ENCODE measurements around the gene AGBL1. TPM values are rescaled to one million over a fixed set of nuclear protein-coding genes. Genes with fewer than 3 reads are reported as not detected.

AGBL1 gene
- total and polyA plus RNA-seq, 2 experiments from 2014 or later: 0.06 to 0.11 TPM

DNA sequence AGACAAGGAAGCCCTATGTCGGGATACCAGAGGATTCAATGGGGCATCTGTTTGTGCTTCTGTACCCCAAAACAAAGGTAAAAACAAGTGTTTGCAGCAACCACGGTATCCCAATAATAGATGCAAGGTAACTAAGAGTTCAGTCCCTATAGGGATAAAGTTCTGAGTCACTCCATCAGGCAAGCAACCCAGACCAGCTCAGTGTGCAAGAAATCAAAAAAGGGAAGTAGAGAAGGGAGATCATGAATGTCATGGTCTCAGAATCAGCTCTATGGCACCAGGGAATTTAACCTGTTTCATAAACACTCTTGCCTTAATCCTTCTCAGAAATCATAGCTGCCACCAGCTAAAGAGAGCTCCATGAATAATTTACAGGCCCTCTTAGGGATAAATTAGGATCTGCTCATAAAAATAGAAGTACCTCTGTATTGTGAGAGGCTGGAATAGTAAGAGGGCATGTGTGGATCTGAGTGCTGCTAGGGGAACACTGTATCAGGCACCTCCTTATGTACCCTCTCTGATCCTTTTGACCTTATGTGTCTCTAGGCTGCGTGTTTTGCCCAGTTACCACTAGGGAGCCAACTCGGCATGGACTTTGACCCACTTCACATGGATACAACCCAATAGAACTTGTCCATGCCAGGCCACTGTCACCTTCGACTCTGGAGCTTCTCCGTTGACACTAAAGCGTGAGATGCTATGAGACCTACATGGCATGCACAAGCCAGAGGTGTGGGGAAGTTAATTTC, 754.6 kb downstream of the AGBL1 start:
- H3K9me3 ChIP-seq (ENCODE audit: low read depth): no peaks in the 10 kb centered on the region
- TF ChIP-seq, protein P1, sequence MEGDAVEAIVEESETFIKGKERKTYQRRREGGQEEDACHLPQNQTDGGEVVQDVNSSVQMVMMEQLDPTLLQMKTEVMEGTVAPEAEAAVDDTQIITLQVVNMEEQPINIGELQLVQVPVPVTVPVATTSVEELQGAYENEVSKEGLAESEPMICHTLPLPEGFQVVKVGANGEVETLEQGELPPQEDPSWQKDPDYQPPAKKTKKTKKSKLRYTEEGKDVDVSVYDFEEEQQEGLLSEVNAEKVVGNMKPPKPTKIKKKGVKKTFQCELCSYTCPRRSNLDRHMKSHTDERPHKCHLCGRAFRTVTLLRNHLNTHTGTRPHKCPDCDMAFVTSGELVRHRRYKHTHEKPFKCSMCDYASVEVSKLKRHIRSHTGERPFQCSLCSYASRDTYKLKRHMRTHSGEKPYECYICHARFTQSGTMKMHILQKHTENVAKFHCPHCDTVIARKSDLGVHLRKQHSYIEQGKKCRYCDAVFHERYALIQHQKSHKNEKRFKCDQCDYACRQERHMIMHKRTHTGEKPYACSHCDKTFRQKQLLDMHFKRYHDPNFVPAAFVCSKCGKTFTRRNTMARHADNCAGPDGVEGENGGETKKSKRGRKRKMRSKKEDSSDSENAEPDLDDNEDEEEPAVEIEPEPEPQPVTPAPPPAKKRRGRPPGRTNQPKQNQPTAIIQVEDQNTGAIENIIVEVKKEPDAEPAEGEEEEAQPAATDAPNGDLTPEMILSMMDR (IDR thresholded peaks at IDR 0.05; ENCODE audit: low read depth, low read length): no peak
- H3K4me1 ChIP-seq (ENCODE audit: low read depth): peaks cover 47% of the 10 kb centered on the region

GRCh38 chr15:86837294-86838061, 757.8 kb downstream of the AGBL1 start:
- DNase-seq (ENCODE audit: low read depth in 1 of 2, low spot score in 1 of 2): no peak
- Histone ChIP-seq H3K27me3 (no peaks in the 10 kb centered on the region), H3K36me3 (no peaks in the 10 kb centered on the region), H3K4me3 (no peak overlapping the region), H3K27ac (no peak overlapping the region), H3K9me3 (ENCODE audit: low read depth) (no peaks in the 10 kb centered on the region), H3K4me1 (ENCODE audit: low read depth) (peaks cover 38% of the 10 kb centered on the region)
- TF ChIP-seq, protein P1 (IDR thresholded peaks at IDR 0.05; ENCODE audit: low read depth, low read length): no peak

More for the DNA sequence above, 754.6 kb downstream of the AGBL1 start:
- Histone ChIP-seq H3K27ac (peak overlapping the region; percentile 55), H3K4me3 (no peak overlapping the region), H3K36me3 (no peaks in the 10 kb centered on the region), H3K27me3 (no peaks in the 10 kb centered on the region)
- no peak for DNase-seq (ENCODE audit: low read depth in 1 of 2, low spot score in 1 of 2)

DNA sequence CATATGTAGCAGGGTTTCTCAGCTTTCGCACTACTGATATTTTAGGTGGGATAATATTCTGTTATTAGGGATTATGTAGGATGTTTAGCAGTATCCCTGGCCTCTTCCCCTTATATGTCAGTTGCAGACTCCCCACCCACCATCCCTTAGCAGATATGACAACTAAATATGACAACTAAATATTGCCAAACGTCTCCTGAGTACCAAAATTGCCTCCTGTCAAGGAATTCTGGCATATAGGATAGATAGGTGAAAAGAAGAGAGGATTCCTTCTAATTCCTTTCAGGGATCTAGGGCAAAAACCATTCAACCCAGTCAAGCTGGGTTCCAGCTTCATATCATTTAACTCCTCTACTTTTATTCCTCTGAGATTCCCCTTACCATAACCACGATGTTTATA, 759.8 kb downstream of the AGBL1 start:
- H3K27ac ChIP-seq: no peak overlapping the region
- TF ChIP-seq, protein P1 (IDR thresholded peaks at IDR 0.05; ENCODE audit: low read depth, low read length): no peak

GRCh38 chr15:86840996-86841395, 761.3 kb downstream of the AGBL1 start:
- TF ChIP-seq, protein P1 (IDR thresholded peaks at IDR 0.05; ENCODE audit: low read depth, low read length): no peak
- Histone ChIP-seq H3K9me3 (ENCODE audit: low read depth) (no peaks in the 10 kb centered on the region), H3K36me3 (no peaks in the 10 kb centered on the region), H3K4me1 (ENCODE audit: low read depth) (peaks cover 17% of the 10 kb centered on the region), H3K4me3 (no peak overlapping the region), H3K27ac (no peak overlapping the region), H3K27me3 (no peaks in the 10 kb centered on the region)
- peak in 1 of 2 donors; percentile 14 for DNase-seq (ENCODE audit: low read depth in 1 of 2, low spot score in 1 of 2)

More for the DNA sequence above, 759.8 kb downstream of the AGBL1 start:
- Histone ChIP-seq H3K27me3 (no peaks in the 10 kb centered on the region), H3K4me3 (no peak overlapping the region), H3K9me3 (ENCODE audit: low read depth) (no peaks in the 10 kb centered on the region), H3K36me3 (no peaks in the 10 kb centered on the region), H3K4me1 (ENCODE audit: low read depth) (peaks cover 26% of the 10 kb centered on the region)
- DNase-seq (ENCODE audit: low read depth in 1 of 2, low spot score in 1 of 2): no peak

GRCh38 chr15:86842199-86842598, 762.5 kb downstream of the AGBL1 start:
- H3K36me3 ChIP-seq: no peaks in the 10 kb centered on the region
- TF ChIP-seq, protein P1 (IDR thresholded peaks at IDR 0.05; ENCODE audit: low read depth, low read length): no peak
- no peaks in the 10 kb centered on the region for H3K9me3 ChIP-seq (ENCODE audit: low read depth)

More at GRCh38 chr15:86842199-86842598, 762.5 kb downstream of the AGBL1 start:
- H3K4me3 ChIP-seq: no peak overlapping the region
- H3K4me1 ChIP-seq (ENCODE audit: low read depth): peaks cover 5% of the 10 kb centered on the region
- no peak overlapping the region for H3K27ac ChIP-seq
- no peaks in the 10 kb centered on the region for H3K27me3 ChIP-seq
- DNase-seq (ENCODE audit: low read depth in 1 of 2, low spot score in 1 of 2): no peak

All from cardiac muscle cell (in vitro differentiated cells and primary cell).